HCT116 (cell line): Measurements from ENCODE around the gene ADAT3. TPM values are rescaled to one million over a fixed set of nuclear protein-coding genes. Genes with fewer than 3 reads are reported as not detected.
A peak's percentile ranks its signal among the peaks of the same experiment; 100 is the strongest.

Experiments used
- ATAC-seq: fragments of 200-7000 bp; cut with Tn5 transposase; 2 replicates; pipeline ENCODE4 v1.9.1; 2020; ENCODE audit warnings: mild to moderate bottlenecking, moderate library complexity
- BruUV-seq: library from RNA; stranded (reverse); fragments of 400-500 nt; replicated peaks from 2 replicates; lab custom pipeline; 2021; lab: Mats Ljungman, UMichigan
- CTCF ChIA-PET: fragments of 300-600 bp; sonication (Branson Sonifier 250); formaldehyde crosslinking; loops from one replicate; lab custom pipeline; 2021; ENCODE audit warnings: antibody characterized with exemption; lab: Charles Lee
- POLR2A ChIA-PET: fragments of 300-600, 350-600 bp; sonication (Branson Sonifier 250); formaldehyde crosslinking; loops from one replicate; lab custom pipeline; 2021; ENCODE audit warnings: antibody characterized with exemption; lab: Charles Lee
- RAD21 ChIA-PET, 2 experiments: fragments of 300-600 bp; sonication (Branson Sonifier 250); formaldehyde crosslinking; loops; one replicate each; lab custom pipeline; 2023; ENCODE audit warnings: low total read pairs in 2 of 2; ENCODE audit not compliant: uncharacterized antibody in 2 of 2, unreplicated experiment in 2 of 2, low non-redundant PET in 1 of 2; lab: Charles Lee
- DNase-seq: peaks from one replicate; pipeline ENCODE4 v3.0.0-alpha.2; 2010; ENCODE audit warnings: low read depth, low spot score
- H2AFZ ChIP-seq: fragments of 200-600 bp; shearing (Covaris generic), sonication (generic); 2 replicates; pipeline ENCODE4 v1.6.1; 2017; ENCODE audit warnings: low read depth, mixed run types, mixed read lengths, antibody characterized with exemption, low read length; ENCODE audit not compliant: poor library complexity, severe bottlenecking
- H3K27ac ChIP-seq: 2 replicates; pipeline ENCODE4 v1.5.1; 2012; ENCODE audit warnings: low read depth, low read length
- H3K27me3 ChIP-seq: fragments of 200-600 bp; sonication (generic); 2 replicates; pipeline ENCODE4 v1.6.1; 2016; ENCODE audit warnings: mixed run types, low read length, mixed read lengths; ENCODE audit not compliant: insufficient read depth
- H3K36me3 ChIP-seq, 2 experiments: fragments of 200-500 bp in 1 of 2; fragments of 200-600 bp in 1 of 2; sonication (Bioruptor generic) in 1 of 2; sonication (generic) in 1 of 2; 2 replicates each; pipeline versions ENCODE4 v1.5.1 to v1.6.1; 2014 to 2016; ENCODE audit warnings: low read length in 2 of 2, inconsistent platforms in 1 of 2, mixed read lengths in 1 of 2, mixed run types in 1 of 2; ENCODE audit not compliant: insufficient read depth in 2 of 2, control insufficient read depth in 1 of 2
- H3K4me1 ChIP-seq, 2 experiments: fragments of 200-600 bp in 1 of 2; sonication (generic) in 1 of 2; 2 replicates each; pipeline versions ENCODE4 v1.5.1 to v1.6.1; 2012 to 2017; ENCODE audit warnings: low read length in 2 of 2, inconsistent platforms in 1 of 2, mild to moderate bottlenecking in 1 of 2, mixed read lengths in 1 of 2, mixed run types in 1 of 2, moderate library complexity in 1 of 2; ENCODE audit not compliant: insufficient read depth in 2 of 2, control insufficient read depth in 1 of 2
- H3K4me2 ChIP-seq: fragments of 200-600 bp; sonication (generic); 2 replicates; pipeline ENCODE4 v1.6.1; 2017; ENCODE audit warnings: mixed run types, low read length, mixed read lengths
- H3K4me3 ChIP-seq, 2 experiments: fragments of 200-600 bp in 1 of 2; sonication (generic) in 1 of 2; replicated peaks in 1 of 2; 2 replicates each; pipeline ENCODE4 v1.5.1; 2011 to 2016; ENCODE audit warnings: low read length in 2 of 2, control low read depth in 1 of 2, low read depth in 1 of 2, mild to moderate bottlenecking in 1 of 2, mixed read lengths in 1 of 2, mixed run types in 1 of 2
- H3K79me2 ChIP-seq: fragments of 200-600 bp; sonication (generic); 2 replicates; pipeline ENCODE4 v1.6.1; 2017; ENCODE audit warnings: mild to moderate bottlenecking, mixed run types, low read length, moderate library complexity, mixed read lengths; ENCODE audit not compliant: insufficient read depth
- H3K9ac ChIP-seq: fragments of 200-600 bp; sonication (generic); 2 replicates; pipeline ENCODE4 v1.6.1; 2016; ENCODE audit warnings: low read length, mixed read lengths
- H3K9me2 ChIP-seq: fragments of 200-600 bp; sonication (generic), shearing (Covaris generic); 2 replicates; pipeline ENCODE4 v1.6.1; 2017; ENCODE audit warnings: mixed run types, mild to moderate bottlenecking, moderate library complexity; ENCODE audit not compliant: insufficient read depth
- H3K9me3 ChIP-seq, 2 experiments: fragments of 200-500 bp in 1 of 2; fragments of 200-600 bp in 1 of 2; sonication (Bioruptor generic) in 1 of 2; sonication (generic) in 1 of 2; 2 replicates each; pipeline ENCODE4 v1.6.1; 2014 to 2017; ENCODE audit warnings: low read length in 2 of 2, mixed read lengths in 2 of 2, inconsistent platforms in 1 of 2, low read depth in 1 of 2, mild to moderate bottlenecking in 1 of 2, mixed run types in 1 of 2, moderate library complexity in 1 of 2; ENCODE audit not compliant: control insufficient read depth in 1 of 2, insufficient read depth in 1 of 2
- H4K20me1 ChIP-seq: fragments of 200-600 bp; sonication (generic), shearing (Covaris generic); 2 replicates; pipeline ENCODE4 v1.6.1; 2017; ENCODE audit warnings: mixed run types, mild to moderate bottlenecking, moderate library complexity; ENCODE audit not compliant: insufficient read depth
- CBX3 ChIP-seq: IDR thresholded peaks from 2 replicates; pipeline ENCODE4 v1.6.1; 2012; ENCODE audit warnings: low read depth
- EGR1 ChIP-seq: IDR thresholded peaks from 2 replicates; pipeline ENCODE4 v1.6.1; 2012; ENCODE audit warnings: low read depth
- ELF1 ChIP-seq: IDR thresholded peaks from 2 replicates; pipeline ENCODE4 v1.6.1; 2012; ENCODE audit warnings: low read depth, borderline replicate concordance
- EZH2 ChIP-seq: fragments of 200-600 bp; sonication (generic); IDR thresholded peaks from 2 replicates; pipeline ENCODE4 v1.6.1; 2017; ENCODE audit warnings: antibody characterized with exemption, mixed run types
- EZH2phosphoT487 ChIP-seq: fragments of 200-600 bp; IDR thresholded peaks from 2 replicates; pipeline ENCODE4 v1.6.1; 2018; ENCODE audit warnings: antibody characterized with exemption, borderline replicate concordance
- JUND ChIP-seq: IDR thresholded peaks from 2 replicates; pipeline ENCODE4 v1.6.1; 2012
- POLR2A ChIP-seq: IDR thresholded peaks from 2 replicates; pipeline ENCODE4 v1.7.0; 2011; ENCODE audit warnings: borderline replicate concordance; ENCODE audit not compliant: insufficient read depth, insufficient read length; ENCODE audit errors: extremely low read depth
- POLR2AphosphoS5 ChIP-seq: IDR thresholded peaks from 2 replicates; pipeline ENCODE4 v1.6.1; 2011; ENCODE audit warnings: mild to moderate bottlenecking, low read depth, low read length, moderate library complexity
- SIN3A ChIP-seq: IDR thresholded peaks from 2 replicates; pipeline ENCODE4 v1.6.1; 2012; ENCODE audit warnings: low read depth
- SP1 ChIP-seq: IDR thresholded peaks from 2 replicates; pipeline ENCODE4 v1.6.1; 2012; ENCODE audit warnings: low read depth
- SRF ChIP-seq: IDR thresholded peaks from 2 replicates; pipeline ENCODE4 v1.6.1; 2012; ENCODE audit warnings: low read depth
- TCF7L2 ChIP-seq: IDR thresholded peaks from 2 replicates; pipeline ENCODE4 v1.7.0; 2011; ENCODE audit warnings: borderline replicate concordance, inconsistent platforms; ENCODE audit not compliant: insufficient read depth, insufficient read length; ENCODE audit errors: extremely low read depth
- YY1 ChIP-seq: IDR thresholded peaks from 2 replicates; pipeline ENCODE4 v1.6.1; 2011; ENCODE audit warnings: low read length, low read depth, moderate library complexity, mild to moderate bottlenecking; ENCODE audit not compliant: insufficient replicate concordance; ENCODE audit errors: extremely low read depth
- ZFX ChIP-seq: fragments of 450-650 bp; IDR thresholded peaks from 2 replicates; pipeline ENCODE4 v1.6.1; 2017
- ZNF274 ChIP-seq: fragments of 200-500 bp; sonication (Bioruptor generic); IDR thresholded peaks from 2 replicates; pipeline ENCODE4 v1.6.1; 2014; ENCODE audit warnings: mild to moderate bottlenecking, low read depth, low read length, inconsistent platforms
- intact Hi-C: fragments of 100-400 bp; cut with micrococcal nuclease; formaldehyde crosslinking; loops from 2 replicates; pipeline ENCODE4 v1.10.0; 2022
- total RNA-seq: library from RNA; stranded (reverse); gene quantifications from one replicate; pipeline ENCODE4 v1.2.1, GENCODE V29; 2021; ENCODE audit not compliant: unreplicated experiment
- TF ChIP-seq, protein P1 (sequence below): IDR thresholded peaks from 2 replicates; pipeline ENCODE4 v1.6.1; 2011; ENCODE audit warnings: mild to moderate bottlenecking, low read length, moderate library complexity; ENCODE audit not compliant: insufficient replicate concordance; ENCODE audit errors: extremely low read depth
- TF ChIP-seq, protein P2 (sequence below): IDR thresholded peaks from 2 replicates; pipeline ENCODE4 v1.6.1; 2012; ENCODE audit warnings: low read depth
- TF ChIP-seq, protein P3 (sequence below): IDR thresholded peaks from 2 replicates; pipeline ENCODE4 v1.6.1; 2012
- TF ChIP-seq, protein P4 (sequence below), 3 experiments: fragments of 200-600 bp in 1 of 3; sonication (generic) in 1 of 3; IDR thresholded peaks in 2 of 3; conservative IDR thresholded peaks in 1 of 3; 2 replicates each; pipeline ENCODE4 v1.5.1; 2012 to 2017; ENCODE audit warnings: low read depth in 2 of 3, low read length in 2 of 3, antibody characterized with exemption in 1 of 3, borderline replicate concordance in 1 of 3, control low read depth in 1 of 3, mild to moderate bottlenecking in 1 of 3, mixed read lengths in 1 of 3, mixed run types in 1 of 3, moderate library complexity in 1 of 3; ENCODE audit not compliant: insufficient read depth in 1 of 3
- TF ChIP-seq, protein P5 (sequence below): IDR thresholded peaks from 2 replicates; pipeline ENCODE4 v1.6.1; 2012

Gene ADAT3
- total RNA-seq, 1 experiment from 2014 or later = 15.9 TPM

DNA sequence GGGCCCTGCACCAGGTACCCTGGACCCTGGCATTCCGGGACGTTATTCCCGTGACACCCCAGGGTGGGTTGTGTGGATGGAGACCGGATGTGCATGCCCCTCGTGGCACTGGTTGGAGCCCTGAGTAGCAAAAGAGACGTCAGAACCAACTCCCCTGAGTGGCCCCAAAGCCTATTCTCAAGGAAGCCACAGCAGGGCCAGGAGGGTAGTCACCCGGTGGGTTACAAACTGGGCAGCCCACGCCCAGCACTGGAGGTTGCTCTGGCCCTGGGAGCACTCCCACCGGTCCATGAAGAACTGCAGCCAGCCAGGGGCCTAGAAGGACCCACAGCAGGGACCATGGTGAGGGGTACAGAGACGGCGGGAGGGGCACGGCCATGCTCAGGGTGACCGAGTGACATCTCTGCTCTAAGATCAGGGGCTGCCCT is 49.4 kb upstream of the ADAT3 start:
- H3K9me2 ChIP-seq = no peaks in the 10 kb centered on the region
- no peaks in the 10 kb centered on the region for H3K27me3 ChIP-seq
- ChIA-PET CTCF (interaction anchor here (0.7 to 1.4 kb wide), 2 partner anchors 9 to 29 kb away, joined by 3 read pairs; no protein-coding TSS in a partner anchor), RAD21 (no interaction called here), POLR2A (no interaction called here)
- TF ChIP-seq SIN3A = no peak
- no peak for TF ChIP-seq POLR2AphosphoS5
- TF ChIP-seq, protein P1, sequence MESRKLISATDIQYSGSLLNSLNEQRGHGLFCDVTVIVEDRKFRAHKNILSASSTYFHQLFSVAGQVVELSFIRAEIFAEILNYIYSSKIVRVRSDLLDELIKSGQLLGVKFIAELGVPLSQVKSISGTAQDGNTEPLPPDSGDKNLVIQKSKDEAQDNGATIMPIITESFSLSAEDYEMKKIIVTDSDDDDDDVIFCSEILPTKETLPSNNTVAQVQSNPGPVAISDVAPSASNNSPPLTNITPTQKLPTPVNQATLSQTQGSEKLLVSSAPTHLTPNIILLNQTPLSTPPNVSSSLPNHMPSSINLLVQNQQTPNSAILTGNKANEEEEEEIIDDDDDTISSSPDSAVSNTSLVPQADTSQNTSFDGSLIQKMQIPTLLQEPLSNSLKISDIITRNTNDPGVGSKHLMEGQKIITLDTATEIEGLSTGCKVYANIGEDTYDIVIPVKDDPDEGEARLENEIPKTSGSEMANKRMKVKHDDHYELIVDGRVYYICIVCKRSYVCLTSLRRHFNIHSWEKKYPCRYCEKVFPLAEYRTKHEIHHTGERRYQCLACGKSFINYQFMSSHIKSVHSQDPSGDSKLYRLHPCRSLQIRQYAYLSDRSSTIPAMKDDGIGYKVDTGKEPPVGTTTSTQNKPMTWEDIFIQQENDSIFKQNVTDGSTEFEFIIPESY = no peak
- TF ChIP-seq EGR1 = no peak
- TF ChIP-seq, protein P2, sequence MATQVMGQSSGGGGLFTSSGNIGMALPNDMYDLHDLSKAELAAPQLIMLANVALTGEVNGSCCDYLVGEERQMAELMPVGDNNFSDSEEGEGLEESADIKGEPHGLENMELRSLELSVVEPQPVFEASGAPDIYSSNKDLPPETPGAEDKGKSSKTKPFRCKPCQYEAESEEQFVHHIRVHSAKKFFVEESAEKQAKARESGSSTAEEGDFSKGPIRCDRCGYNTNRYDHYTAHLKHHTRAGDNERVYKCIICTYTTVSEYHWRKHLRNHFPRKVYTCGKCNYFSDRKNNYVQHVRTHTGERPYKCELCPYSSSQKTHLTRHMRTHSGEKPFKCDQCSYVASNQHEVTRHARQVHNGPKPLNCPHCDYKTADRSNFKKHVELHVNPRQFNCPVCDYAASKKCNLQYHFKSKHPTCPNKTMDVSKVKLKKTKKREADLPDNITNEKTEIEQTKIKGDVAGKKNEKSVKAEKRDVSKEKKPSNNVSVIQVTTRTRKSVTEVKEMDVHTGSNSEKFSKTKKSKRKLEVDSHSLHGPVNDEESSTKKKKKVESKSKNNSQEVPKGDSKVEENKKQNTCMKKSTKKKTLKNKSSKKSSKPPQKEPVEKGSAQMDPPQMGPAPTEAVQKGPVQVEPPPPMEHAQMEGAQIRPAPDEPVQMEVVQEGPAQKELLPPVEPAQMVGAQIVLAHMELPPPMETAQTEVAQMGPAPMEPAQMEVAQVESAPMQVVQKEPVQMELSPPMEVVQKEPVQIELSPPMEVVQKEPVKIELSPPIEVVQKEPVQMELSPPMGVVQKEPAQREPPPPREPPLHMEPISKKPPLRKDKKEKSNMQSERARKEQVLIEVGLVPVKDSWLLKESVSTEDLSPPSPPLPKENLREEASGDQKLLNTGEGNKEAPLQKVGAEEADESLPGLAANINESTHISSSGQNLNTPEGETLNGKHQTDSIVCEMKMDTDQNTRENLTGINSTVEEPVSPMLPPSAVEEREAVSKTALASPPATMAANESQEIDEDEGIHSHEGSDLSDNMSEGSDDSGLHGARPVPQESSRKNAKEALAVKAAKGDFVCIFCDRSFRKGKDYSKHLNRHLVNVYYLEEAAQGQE = no peak
- no peak for TF ChIP-seq ZFX
- TF ChIP-seq, protein P3, sequence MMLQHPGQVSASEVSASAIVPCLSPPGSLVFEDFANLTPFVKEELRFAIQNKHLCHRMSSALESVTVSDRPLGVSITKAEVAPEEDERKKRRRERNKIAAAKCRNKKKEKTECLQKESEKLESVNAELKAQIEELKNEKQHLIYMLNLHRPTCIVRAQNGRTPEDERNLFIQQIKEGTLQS = no peak
- TF ChIP-seq TCF7L2 = no peak
- no peak for TF ChIP-seq CBX3
- TF ChIP-seq EZH2 = no peak
- TF ChIP-seq, protein P4, sequence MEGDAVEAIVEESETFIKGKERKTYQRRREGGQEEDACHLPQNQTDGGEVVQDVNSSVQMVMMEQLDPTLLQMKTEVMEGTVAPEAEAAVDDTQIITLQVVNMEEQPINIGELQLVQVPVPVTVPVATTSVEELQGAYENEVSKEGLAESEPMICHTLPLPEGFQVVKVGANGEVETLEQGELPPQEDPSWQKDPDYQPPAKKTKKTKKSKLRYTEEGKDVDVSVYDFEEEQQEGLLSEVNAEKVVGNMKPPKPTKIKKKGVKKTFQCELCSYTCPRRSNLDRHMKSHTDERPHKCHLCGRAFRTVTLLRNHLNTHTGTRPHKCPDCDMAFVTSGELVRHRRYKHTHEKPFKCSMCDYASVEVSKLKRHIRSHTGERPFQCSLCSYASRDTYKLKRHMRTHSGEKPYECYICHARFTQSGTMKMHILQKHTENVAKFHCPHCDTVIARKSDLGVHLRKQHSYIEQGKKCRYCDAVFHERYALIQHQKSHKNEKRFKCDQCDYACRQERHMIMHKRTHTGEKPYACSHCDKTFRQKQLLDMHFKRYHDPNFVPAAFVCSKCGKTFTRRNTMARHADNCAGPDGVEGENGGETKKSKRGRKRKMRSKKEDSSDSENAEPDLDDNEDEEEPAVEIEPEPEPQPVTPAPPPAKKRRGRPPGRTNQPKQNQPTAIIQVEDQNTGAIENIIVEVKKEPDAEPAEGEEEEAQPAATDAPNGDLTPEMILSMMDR (IDR thresholded peaks at IDR 0.05 in 2 of 3, conservative IDR thresholded peaks at IDR 0.05 in 1 of 3; ENCODE audit: borderline replicate concordance in 1 of 3, insufficient read depth in 1 of 3, low read depth in 2 of 3, low read length in 2 of 3) = no peak
- TF ChIP-seq EZH2phosphoT487 = no peak
- TF ChIP-seq JUND = no peak
- TF ChIP-seq SP1 = no peak
- no peak for TF ChIP-seq SRF
- no peak for TF ChIP-seq YY1
- no peak for TF ChIP-seq ELF1
- no peak for TF ChIP-seq ZNF274
- TF ChIP-seq, protein P5, sequence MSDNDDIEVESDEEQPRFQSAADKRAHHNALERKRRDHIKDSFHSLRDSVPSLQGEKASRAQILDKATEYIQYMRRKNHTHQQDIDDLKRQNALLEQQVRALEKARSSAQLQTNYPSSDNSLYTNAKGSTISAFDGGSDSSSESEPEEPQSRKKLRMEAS = no peak
- TF ChIP-seq POLR2A = no peak
- peak overlapping the region; percentile 22 to 32; a peak in 3 of 4 replicates for H3K4me3 ChIP-seq
- H3K36me3 ChIP-seq = peaks cover 0 to 7% of the 10 kb centered on the region in 2 experiments; a peak in 1 of 4 replicates
- BruUV-seq = no TSS peak
- H3K4me1 ChIP-seq = peaks cover 78 to 88% of the 10 kb centered on the region in 2 experiments
- DNase-seq = no peak
- peak overlapping the region; percentile 53 for H3K9ac ChIP-seq
- H3K79me2 ChIP-seq = peaks cover 94% of the 10 kb centered on the region
- peaks cover 7% of the 10 kb centered on the region; the same call in 1 of the 2 replicates for H4K20me1 ChIP-seq
- peak overlapping the region; percentile 83 for H3K4me2 ChIP-seq
- H2AFZ ChIP-seq = no peak overlapping the region
- no peaks in the 10 kb centered on the region for H3K9me3 ChIP-seq
- intact Hi-C loops = no loop called here
- peak overlapping the region; percentile 88 for H3K27ac ChIP-seq
- no peak for ATAC-seq
